NCI-H446 (cell line): ENCODE measurements around the gene ASXL1.

Source experiments
- DNase-seq, 2 experiments: peaks; one replicate each; lab custom pipeline; 2025; lab: John Stamatoyannopoulos, UW

ASXL1 gene

GRCh38 chr20:32411955-32412706 lies 54.0 kb downstream of the ASXL1 start:
- no peak for DNase-seq

GRCh38 chr20:32415494-32415893 lies 57.4 kb downstream of the ASXL1 start:
- no peak for DNase-seq

GRCh38 chr20:32416206-32416605 lies 58.1 kb downstream of the ASXL1 start:
- DNase-seq: no peak

GRCh38 chr20:32418376-32418775 lies 60.2 kb downstream of the ASXL1 start:
- no peak for DNase-seq

GRCh38 chr20:32421290-32421689 lies 63.2 kb downstream of the ASXL1 start:
- no peak for DNase-seq

GRCh38 chr20:32427996-32428395 lies 69.9 kb downstream of the ASXL1 start:
- DNase-seq: no peak

- DNase-seq: no peak
These were observed 71.2 kb downstream of the ASXL1 start for GRCh38 chr20:32429343-32429742.

- no peak for DNase-seq
These were observed 71.7 kb downstream of the ASXL1 start for GRCh38 chr20:32429745-32430360.

GRCh38 chr20:32431457-32431856 lies 73.3 kb downstream of the ASXL1 start:
- DNase-seq: no peak

GRCh38 chr20:32432277-32432676 lies 74.1 kb downstream of the ASXL1 start:
- no peak for DNase-seq

GRCh38 chr20:32433311-32434021 lies 75.3 kb downstream of the ASXL1 start:
- no peak for DNase-seq

- DNase-seq: no peak
These were observed 76.3 kb downstream of the ASXL1 start for GRCh38 chr20:32434434-32434833.

- DNase-seq: no peak
These were observed 77.4 kb downstream of the ASXL1 start for GRCh38 chr20:32435449-32436107.

GRCh38 chr20:32436142-32436861 lies 78.2 kb downstream of the ASXL1 start:
- DNase-seq: no peak

GRCh38 chr20:32436968-32437367 lies 78.8 kb downstream of the ASXL1 start:
- no peak for DNase-seq

- no peak for DNase-seq
These were observed 79.4 kb downstream of the ASXL1 start for GRCh38 chr20:32437391-32438074.

- no peak for DNase-seq
These were observed 80.3 kb downstream of the ASXL1 start for GRCh38 chr20:32438331-32438858.

- peak in 1 of 2 experiments; percentile 30 for DNase-seq
These were observed 81.2 kb downstream of the ASXL1 start for GRCh38 chr20:32439132-32439829.

GRCh38 chr20:32440069-32440757 lies 82.1 kb downstream of the ASXL1 start:
- DNase-seq: no peak

GRCh38 chr20:32440758-32441078 lies 82.6 kb downstream of the ASXL1 start:
- DNase-seq: no peak
